Muscle layer of duodenum (tissue), 2 donors: Measurements from ENCODE around the gene PEX10.

ENCODE experiments used
- H3K27ac ChIP-seq: one replicate; pipeline ENCODE4 v1.7.0; 2013; ENCODE audit warnings: mild to moderate bottlenecking, low read length
- H3K27me3 ChIP-seq: one replicate; pipeline ENCODE4 v1.7.0; 2013; ENCODE audit warnings: low read depth, mild to moderate bottlenecking, control low read depth, low read length
- H3K36me3 ChIP-seq, 2 donors: one replicate each; pipeline ENCODE4 v1.7.0; 2013; ENCODE audit warnings: low read length in 2 of 2, control low read depth in 1 of 2, mild to moderate bottlenecking in 1 of 2; ENCODE audit not compliant: insufficient read depth in 2 of 2, control insufficient read depth in 1 of 2
- H3K4me1 ChIP-seq, 2 donors: one replicate each; pipeline ENCODE4 v1.7.0; 2013; ENCODE audit warnings: low read length in 2 of 2, mild to moderate bottlenecking in 2 of 2, control low read depth in 1 of 2, moderate library complexity in 1 of 2; ENCODE audit not compliant: insufficient read depth in 2 of 2, control insufficient read depth in 1 of 2
- H3K4me3 ChIP-seq, 2 donors: one replicate each; pipeline ENCODE4 v1.7.0; 2013; ENCODE audit warnings: low read length in 2 of 2, low read depth in 1 of 2, mild to moderate bottlenecking in 1 of 2
- H3K9me3 ChIP-seq, 2 donors: one replicate each; pipeline ENCODE4 v1.7.0; 2013; ENCODE audit warnings: low read length in 2 of 2, control low read depth in 1 of 2, mild to moderate bottlenecking in 1 of 2; ENCODE audit not compliant: control insufficient read depth in 1 of 2
- donor health status: healthy.

PEX10 gene

DNA sequence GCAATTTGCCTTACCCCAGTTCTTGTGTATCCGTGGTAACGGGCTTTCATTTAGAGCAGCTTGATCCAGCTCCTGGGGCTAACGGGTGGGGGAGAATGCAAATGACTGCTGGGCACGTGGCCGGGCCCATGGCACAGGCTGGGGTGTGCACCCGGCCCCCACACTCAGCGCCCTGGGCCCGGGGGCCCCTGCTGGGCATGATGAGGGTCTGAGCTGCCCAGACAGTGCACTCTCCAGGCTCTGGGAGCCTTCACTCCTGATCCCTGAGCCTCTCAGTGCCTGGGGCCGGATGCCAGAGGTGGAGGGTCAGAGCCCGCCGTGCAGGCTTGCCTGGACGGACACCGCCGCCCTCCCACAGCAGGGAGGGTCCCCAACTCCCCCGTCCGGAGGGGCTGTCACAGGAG, 20.1 kb upstream of the PEX10 start:
- Histone ChIP-seq H3K9me3 (peaks cover 0 to 3% of the 10 kb centered on the region in 2 donors), H3K27ac (no peak overlapping the region), H3K27me3 (no peaks in the 10 kb centered on the region), H3K4me1 (no peaks in the 10 kb centered on the region), H3K36me3 (no peaks in the 10 kb centered on the region), H3K4me3 (no peak overlapping the region)

DNA sequence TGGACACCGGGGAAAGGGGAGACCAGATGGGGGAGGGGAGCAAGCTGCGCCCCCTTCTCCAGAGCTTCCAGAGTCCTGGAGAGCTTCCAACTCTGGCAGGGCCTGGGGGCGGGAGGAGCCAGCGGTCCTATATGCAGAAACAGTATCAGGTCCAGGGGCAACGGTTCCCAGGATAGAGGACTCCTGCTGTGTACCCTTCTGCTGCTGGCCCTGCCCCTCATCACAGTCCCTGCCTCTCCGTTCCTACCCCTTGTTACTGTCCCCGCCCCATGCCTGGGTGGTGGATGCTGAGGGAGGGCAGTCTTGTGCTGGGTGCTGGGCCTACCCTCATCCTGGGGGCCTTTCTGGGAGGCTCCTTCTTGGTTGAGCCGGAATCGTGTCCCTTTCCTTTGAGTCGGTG, 19.2 kb upstream of the PEX10 start:
- no peaks in the 10 kb centered on the region for H3K4me1 ChIP-seq
- no peak overlapping the region for H3K4me3 ChIP-seq
- no peaks in the 10 kb centered on the region for H3K36me3 ChIP-seq
- H3K27me3 ChIP-seq: no peaks in the 10 kb centered on the region
- H3K27ac ChIP-seq: no peak overlapping the region
- peaks cover 0 to 3% of the 10 kb centered on the region in 2 donors for H3K9me3 ChIP-seq

DNA sequence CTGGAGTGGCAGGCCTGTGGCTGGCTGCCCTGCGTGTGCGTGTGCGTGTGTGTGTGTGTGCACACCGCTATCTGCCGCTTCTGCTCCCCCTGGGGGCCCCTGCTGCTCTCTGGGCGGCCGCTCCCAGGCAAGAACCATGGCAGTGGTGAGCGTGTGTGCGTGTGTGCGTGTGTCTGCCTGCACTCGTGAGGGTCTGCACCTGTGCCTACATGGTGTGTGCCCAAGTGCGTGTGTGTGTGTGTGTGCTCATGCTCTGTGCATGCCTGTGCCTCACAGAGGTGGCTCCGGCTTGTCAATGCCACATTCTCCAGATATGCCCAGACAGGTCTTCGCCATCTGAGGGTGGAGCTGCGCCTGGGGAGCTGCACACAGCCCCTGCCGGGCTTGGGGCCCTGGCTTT, 18.7 kb upstream of the PEX10 start:
- Histone ChIP-seq H3K27ac (no peak overlapping the region), H3K36me3 (no peaks in the 10 kb centered on the region), H3K9me3 (peaks cover 0 to 3% of the 10 kb centered on the region in 2 donors), H3K27me3 (no peaks in the 10 kb centered on the region), H3K4me1 (no peaks in the 10 kb centered on the region), H3K4me3 (no peak overlapping the region)

DNA sequence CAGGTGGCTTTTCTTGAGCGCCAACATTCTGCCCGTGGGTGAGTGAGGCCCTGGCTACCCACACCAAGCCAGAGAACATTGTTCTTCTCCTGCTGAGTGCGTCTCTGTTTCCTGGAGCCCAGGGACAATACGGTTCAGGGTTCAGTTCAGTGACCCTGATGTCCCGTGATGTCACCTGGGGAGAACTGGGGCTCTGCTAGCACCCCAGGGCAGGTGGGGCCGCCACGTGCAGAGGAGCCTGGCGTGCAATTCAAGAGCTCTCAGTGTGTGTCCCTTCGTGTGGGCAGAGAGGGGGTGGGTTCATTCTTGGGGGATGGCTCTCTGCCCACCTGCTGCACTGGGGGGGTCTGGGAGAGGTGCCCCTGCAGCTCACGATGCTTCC, 18.2 kb upstream of the PEX10 start:
- Histone ChIP-seq H3K27me3 (no peaks in the 10 kb centered on the region), H3K4me1 (no peaks in the 10 kb centered on the region), H3K9me3 (peaks cover 0 to 3% of the 10 kb centered on the region in 2 donors), H3K27ac (no peak overlapping the region), H3K36me3 (no peaks in the 10 kb centered on the region), H3K4me3 (no peak overlapping the region)

DNA sequence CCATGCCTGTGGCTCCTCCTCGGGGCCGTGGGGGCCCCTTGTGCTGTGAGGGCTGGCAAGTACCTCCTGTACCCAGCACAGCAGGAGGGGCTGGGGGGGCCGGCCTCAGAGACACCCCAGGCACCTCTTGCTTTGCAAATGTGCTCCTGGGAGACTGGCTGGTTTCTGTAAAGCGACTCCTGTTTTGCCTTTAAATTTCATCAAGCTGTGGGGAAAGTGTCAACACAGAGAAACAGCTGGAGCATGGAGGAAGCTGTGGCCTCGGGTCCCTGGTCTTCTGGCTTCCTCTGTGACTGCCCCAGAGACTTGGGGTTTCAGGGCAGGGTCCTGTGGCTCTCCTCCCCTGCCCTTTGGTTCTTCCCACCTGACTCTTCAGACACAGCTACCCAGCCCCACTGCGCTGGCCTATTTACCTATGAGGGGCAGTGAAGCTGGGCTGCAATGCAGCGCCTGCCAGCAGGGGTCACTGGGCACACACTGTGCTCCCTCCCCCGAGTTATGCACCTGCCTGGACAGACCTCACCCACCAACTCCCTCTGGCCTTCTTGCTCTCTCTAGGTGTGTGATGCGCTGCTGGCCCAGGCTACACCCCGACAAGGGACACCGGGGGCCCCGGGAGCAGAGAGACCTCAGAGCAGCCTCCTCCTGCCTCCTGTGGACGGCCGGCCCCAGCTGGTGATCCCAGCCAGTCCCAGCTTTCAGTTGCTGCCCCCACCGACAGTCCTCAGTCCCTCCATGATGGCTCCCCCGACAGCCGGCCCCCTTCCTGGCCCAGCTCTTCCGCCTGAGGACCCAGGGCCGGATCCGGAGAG, 17.6 kb upstream of the PEX10 start:
- H3K27ac ChIP-seq: no peak overlapping the region
- H3K27me3 ChIP-seq: no peaks in the 10 kb centered on the region
- H3K4me1 ChIP-seq: no peaks in the 10 kb centered on the region
- H3K36me3 ChIP-seq: no peaks in the 10 kb centered on the region
- H3K9me3 ChIP-seq: peaks cover 0 to 3% of the 10 kb centered on the region in 2 donors
- no peak overlapping the region for H3K4me3 ChIP-seq

DNA sequence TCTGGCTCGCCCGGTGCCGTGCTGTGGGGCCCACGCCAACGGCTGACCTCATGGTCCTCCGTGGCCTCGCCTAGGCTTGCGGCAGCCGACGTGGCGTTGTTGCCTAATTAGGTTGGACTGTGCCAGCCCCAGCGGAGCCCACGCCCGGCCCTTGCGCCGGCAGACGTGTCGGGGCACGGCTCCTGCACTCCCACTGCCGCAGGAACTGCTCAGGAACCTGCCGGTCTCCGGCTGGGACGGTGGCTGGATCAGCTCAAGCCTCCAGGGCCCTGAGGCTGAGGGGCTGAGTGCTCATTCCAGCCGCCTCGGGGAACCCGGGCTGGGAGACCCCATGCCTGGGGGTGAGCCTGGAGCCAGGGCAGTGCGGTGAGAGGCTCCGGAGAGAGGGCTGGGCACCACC, 16.1 kb upstream of the PEX10 start:
- H3K27ac ChIP-seq: no peak overlapping the region

DNA sequence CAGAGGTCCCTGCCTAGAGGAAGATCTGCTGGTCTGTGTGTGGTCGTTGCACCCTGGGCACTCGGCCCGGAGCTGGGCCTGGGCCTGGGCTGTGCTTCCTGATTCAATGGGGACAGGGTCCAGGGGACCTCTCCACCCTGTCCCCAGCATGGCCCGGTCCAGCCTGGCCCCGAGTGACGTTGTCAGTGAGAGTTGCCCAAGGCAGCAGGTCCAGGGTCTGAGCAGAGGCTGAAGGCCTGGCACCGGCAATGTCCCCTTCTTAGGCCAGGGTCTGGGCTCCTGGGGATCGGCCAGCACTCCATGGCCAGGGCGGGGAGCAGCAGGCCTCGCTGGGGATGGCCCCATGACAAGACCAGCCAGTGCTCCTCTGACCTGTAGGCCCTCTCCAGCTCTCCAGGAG, 15.6 kb upstream of the PEX10 start:
- Histone ChIP-seq H3K27me3 (no peaks in the 10 kb centered on the region), H3K4me3 (no peak overlapping the region), H3K36me3 (no peaks in the 10 kb centered on the region), H3K9me3 (peaks cover 0 to 10% of the 10 kb centered on the region in 2 donors), H3K27ac (no peak overlapping the region), H3K4me1 (no peaks in the 10 kb centered on the region)

More for the DNA sequence above, 16.1 kb upstream of the PEX10 start:
- Histone ChIP-seq H3K4me3 (no peak overlapping the region), H3K4me1 (no peaks in the 10 kb centered on the region), H3K27me3 (no peaks in the 10 kb centered on the region), H3K9me3 (peaks cover 0 to 5% of the 10 kb centered on the region in 2 donors), H3K36me3 (no peaks in the 10 kb centered on the region)

DNA sequence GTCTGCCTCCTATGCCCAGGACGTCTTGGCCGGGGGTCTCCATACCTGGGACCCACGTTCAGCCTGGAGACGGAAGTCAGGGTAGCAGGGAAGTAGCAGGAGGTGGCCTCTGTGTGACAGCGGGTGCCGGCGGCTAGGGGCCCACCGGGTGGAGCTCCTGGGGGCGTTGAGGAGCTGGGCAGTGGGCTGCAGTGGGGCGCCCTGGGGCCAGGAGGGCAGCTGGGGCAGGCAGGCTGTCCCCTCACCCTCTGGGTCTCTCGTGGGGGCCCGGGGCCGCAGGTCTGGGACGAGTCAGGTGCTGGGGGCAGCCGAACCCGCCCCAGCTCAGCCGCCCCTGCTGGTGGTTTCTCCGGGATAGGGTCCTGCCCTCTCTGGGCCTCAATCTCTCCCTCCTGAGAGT, 14.7 kb upstream of the PEX10 start:
- H3K9me3 ChIP-seq: peaks cover 0 to 16% of the 10 kb centered on the region in 2 donors
- H3K4me3 ChIP-seq: no peak overlapping the region
- no peaks in the 10 kb centered on the region for H3K27me3 ChIP-seq
- no peaks in the 10 kb centered on the region for H3K4me1 ChIP-seq
- no peaks in the 10 kb centered on the region for H3K36me3 ChIP-seq
- no peak overlapping the region for H3K27ac ChIP-seq

DNA sequence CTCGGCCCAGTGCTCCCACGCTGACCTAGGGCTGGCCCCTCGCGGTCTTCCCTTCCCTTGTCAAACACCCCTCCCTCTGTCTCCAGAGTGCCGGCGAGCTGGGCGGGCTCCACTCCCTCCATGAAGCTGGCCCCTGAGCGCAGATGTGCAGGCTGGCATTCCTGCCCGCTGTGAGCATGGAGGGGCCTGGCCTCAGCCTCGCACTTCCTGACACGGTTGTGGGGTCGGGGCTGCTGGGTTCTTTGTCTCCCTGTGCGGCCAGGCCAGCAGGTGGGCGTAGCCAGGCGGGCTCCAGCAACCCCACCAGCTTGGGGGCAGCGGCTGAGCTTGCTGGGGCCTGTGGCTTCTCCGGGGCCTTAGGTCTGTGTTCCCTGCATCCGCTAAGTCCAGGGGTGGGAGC, 14.2 kb upstream of the PEX10 start:
- Histone ChIP-seq H3K9me3 (peaks cover 0 to 16% of the 10 kb centered on the region in 2 donors), H3K27me3 (no peaks in the 10 kb centered on the region), H3K36me3 (no peaks in the 10 kb centered on the region), H3K27ac (no peak overlapping the region), H3K4me3 (no peak overlapping the region), H3K4me1 (no peaks in the 10 kb centered on the region)

DNA sequence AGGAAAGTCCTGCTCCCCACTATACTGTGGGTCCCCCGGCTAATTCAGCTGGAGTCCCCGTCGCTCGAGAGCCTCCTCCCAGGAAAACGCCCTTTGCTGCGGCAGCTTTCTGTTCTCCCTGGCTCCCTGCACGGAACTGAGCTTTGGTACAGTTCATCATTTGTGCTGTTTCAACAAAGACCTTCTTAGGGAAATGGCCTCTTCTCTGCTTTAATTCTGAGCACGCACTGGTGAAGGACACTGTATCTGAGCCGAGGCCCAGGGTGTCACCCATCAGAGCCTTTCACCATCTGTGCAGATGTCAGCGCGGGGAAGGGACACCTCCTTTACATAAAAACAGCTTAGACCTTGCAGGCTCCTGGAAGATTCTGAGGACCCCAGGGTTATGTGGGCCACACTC, 13.5 kb upstream of the PEX10 start:
- Histone ChIP-seq H3K27me3 (no peaks in the 10 kb centered on the region), H3K4me3 (no peak overlapping the region), H3K9me3 (peaks cover 0 to 16% of the 10 kb centered on the region in 2 donors), H3K4me1 (no peaks in the 10 kb centered on the region), H3K36me3 (no peaks in the 10 kb centered on the region), H3K27ac (no peak overlapping the region)

DNA sequence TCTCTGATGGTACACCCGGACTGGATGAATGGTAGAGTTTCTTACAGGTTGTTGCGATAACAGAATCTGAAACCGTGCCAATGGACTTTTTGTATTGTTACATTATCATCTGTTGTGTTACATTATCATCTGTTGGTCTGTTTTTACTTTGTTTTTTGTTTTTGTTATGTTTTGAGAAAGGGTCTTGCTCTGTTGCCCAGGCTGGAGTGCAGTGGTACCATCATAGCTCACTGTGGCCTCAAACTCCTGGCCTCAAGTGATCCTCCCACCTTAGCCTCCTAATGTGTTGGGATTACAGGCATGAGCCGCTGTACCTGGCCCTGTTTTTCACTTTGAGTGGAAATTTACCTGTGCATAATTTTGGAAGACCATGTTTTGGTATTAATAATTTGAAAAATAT, 10.2 kb upstream of the PEX10 start:
- H3K27me3 ChIP-seq: peaks cover 5% of the 10 kb centered on the region
- no peak overlapping the region for H3K4me3 ChIP-seq
- peaks cover 0 to 13% of the 10 kb centered on the region in 2 donors for H3K9me3 ChIP-seq
- H3K4me1 ChIP-seq: no peaks in the 10 kb centered on the region
- no peaks in the 10 kb centered on the region for H3K36me3 ChIP-seq
- no peak overlapping the region for H3K27ac ChIP-seq

DNA sequence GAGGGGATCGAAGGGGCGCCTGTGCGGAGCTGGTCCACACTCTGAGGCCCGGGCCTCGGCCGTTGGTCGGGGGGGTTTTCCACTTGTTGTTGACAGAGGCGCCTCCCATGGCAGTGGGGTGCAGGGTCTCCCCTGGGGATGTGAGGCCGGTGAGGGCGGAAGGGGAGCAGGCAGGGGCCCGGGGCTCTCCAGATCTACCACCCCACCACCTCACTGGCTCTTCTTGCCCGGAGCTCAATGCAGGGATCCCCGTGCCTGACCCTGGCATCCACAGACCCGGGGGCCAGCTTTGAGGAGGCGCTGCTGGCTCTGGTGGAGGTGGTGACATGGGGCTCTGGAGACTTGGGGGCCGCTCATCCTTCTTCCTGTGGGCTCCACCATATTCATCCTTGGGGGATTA, 7.1 kb upstream of the PEX10 start:
- Histone ChIP-seq H3K4me1 (peaks cover 0 to 2% of the 10 kb centered on the region in 2 donors), H3K9me3 (peaks cover 0 to 13% of the 10 kb centered on the region in 2 donors), H3K36me3 (no peaks in the 10 kb centered on the region), H3K4me3 (no peak overlapping the region), H3K27me3 (peaks cover 5% of the 10 kb centered on the region), H3K27ac (no peak overlapping the region)
